ENCODE data around the gene IFITM5. TPM values are rescaled to one million over a fixed set of nuclear protein-coding genes. Genes with fewer than 3 reads are reported as not detected.
"Not testable (repeated sequence)": the region's sequence is repeated elsewhere in the genome, so short reads cannot be mapped to it uniquely, and the experiment has no call there.

The IFITM5 gene
- total RNA-seq, 2 donors from 2014 or later = not detected

DNA sequence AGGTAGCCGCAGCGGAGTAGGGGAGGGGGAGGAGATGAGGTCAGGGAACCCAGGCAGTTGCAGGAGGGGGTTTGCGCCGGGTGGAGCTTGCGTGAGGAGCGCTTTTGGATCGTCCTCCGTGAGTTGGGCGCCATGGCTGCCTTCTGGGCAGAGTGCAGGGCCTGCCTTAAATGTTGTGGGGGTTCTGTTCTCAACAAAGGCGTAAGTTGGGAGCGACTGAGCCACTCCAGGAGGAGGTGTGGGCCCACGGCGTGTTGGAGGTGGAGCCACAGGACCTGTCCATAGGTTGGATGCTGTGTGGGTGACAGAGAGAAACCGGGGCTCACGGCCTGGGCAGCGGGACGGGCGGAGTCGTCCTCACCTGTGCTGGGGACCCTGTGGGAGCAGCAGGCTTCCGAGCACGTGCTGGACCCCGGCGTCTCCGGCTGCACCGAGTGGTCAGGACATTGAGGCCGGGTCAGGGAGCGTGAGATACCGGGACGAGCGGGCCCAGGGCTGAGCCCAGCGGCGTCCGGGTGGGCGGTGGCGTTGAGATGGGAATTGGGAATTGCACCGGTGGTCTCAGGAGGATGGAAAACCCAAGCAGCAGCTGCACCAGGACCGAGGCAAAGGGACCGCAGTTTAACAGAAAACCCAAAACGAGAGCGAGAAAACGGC, 11.4 kb downstream of the IFITM5 start:
- H3K4me1 Mint-ChIP-seq = peaks cover 15% of the 10 kb centered on the region
- H3K36me3 Mint-ChIP-seq (ENCODE audit: low read depth) = peaks cover 14% of the 10 kb centered on the region
- no peaks in the 10 kb centered on the region for H3K9me3 Mint-ChIP-seq
- 23 to 50% methylated on average over 7 to 41 of the region's 41 CpGs for WGBS, 2 experiments (ENCODE audit: insufficient coverage in 1 of 2, insufficient read length in 1 of 2)
- H3K4me1 ChIP-seq (ENCODE audit: control insufficient read depth, insufficient read depth, low read length) = no peaks in the 10 kb centered on the region
- no peaks in the 10 kb centered on the region for H3K36me3 ChIP-seq (ENCODE audit: control insufficient read depth, insufficient read depth, low read length)
- no peak overlapping the region for H3K27ac ChIP-seq (ENCODE audit: low read depth, low read length)
- peak overlapping the region; percentile 30 for H3K9ac ChIP-seq (ENCODE audit: extremely low read depth, low read length, poor library complexity, severe bottlenecking)
- peak; percentile 67 for DNase-seq
- peaks cover 26% of the 10 kb centered on the region for H3K27me3 Mint-ChIP-seq (ENCODE audit: insufficient read depth)
- H3K9me3 ChIP-seq (ENCODE audit: control insufficient read depth, low read length) = no peaks in the 10 kb centered on the region
- TF ChIP-seq, protein P1, sequence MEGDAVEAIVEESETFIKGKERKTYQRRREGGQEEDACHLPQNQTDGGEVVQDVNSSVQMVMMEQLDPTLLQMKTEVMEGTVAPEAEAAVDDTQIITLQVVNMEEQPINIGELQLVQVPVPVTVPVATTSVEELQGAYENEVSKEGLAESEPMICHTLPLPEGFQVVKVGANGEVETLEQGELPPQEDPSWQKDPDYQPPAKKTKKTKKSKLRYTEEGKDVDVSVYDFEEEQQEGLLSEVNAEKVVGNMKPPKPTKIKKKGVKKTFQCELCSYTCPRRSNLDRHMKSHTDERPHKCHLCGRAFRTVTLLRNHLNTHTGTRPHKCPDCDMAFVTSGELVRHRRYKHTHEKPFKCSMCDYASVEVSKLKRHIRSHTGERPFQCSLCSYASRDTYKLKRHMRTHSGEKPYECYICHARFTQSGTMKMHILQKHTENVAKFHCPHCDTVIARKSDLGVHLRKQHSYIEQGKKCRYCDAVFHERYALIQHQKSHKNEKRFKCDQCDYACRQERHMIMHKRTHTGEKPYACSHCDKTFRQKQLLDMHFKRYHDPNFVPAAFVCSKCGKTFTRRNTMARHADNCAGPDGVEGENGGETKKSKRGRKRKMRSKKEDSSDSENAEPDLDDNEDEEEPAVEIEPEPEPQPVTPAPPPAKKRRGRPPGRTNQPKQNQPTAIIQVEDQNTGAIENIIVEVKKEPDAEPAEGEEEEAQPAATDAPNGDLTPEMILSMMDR (conservative IDR thresholded peaks at IDR 0.05) = no peak
- H3K27me3 ChIP-seq (ENCODE audit: control insufficient read depth, insufficient read depth, low read length, poor library complexity, severe bottlenecking) = peaks cover 17% of the 10 kb centered on the region
- peak overlapping the region; percentile 66 for H3K4me3 Mint-ChIP-seq
- peak overlapping the region; percentile 79 for H3K4me3 ChIP-seq (ENCODE audit: low read length)
- peak overlapping the region; percentile 55 for H3K27ac Mint-ChIP-seq

DNA sequence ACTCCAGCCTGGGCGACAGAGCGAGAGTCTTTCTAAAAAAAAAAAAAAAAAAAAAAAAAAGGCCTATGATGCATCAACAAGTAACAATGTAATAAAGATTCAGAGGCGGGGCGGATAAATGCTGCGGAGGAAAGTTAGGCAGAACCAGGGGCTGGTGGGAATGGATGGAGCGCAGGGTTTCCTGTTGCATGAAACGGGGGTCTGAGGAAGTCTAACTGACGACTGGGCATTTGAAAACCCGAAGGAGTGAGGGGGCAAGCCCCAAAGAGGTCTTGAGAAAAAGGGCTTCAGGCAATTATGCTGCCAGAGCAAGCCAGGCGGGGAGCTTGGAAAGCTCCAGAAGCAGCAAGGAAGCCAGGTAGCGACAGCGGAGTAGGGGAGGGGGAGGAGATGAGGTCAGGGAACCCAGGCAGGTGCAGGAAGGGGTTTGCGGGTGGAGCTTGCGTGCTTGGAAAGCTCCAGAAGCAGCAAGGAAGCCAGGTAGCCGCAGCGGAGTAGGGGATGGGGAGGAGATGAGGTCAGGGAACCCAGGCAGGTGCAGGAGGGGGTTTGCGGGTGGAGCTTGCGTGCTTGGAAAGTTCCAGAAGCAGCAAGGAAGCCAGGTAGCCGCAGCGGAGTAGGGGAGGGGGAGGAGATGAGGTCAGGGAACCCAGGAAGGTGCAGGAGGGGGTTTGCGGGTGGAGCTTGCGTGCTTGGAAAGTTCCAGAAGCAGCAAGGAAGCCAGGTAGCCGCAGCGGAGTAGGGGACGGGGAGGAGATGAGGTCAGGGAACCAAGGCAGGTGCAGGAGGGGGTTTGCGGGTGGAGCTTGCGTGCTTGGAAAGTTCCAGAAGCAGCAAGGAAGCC, 12.1 kb downstream of the IFITM5 start:
- not testable (repeated sequence) for H3K9me3 Mint-ChIP-seq; H3K27ac ChIP-seq (ENCODE audit: low read depth, low read length); H3K4me1 ChIP-seq (ENCODE audit: control insufficient read depth, insufficient read depth, low read length); H3K4me3 ChIP-seq (ENCODE audit: low read length); H3K36me3 Mint-ChIP-seq (ENCODE audit: low read depth); H3K9ac ChIP-seq (ENCODE audit: extremely low read depth, low read length, poor library complexity, severe bottlenecking); H3K9me3 ChIP-seq (ENCODE audit: control insufficient read depth, low read length); H3K36me3 ChIP-seq (ENCODE audit: control insufficient read depth, insufficient read depth, low read length); H3K27ac Mint-ChIP-seq
- Mint-ChIP-seq H3K4me3 (peak overlapping the region; percentile 66), H3K27me3 (ENCODE audit: insufficient read depth) (peaks cover 34% of the 10 kb centered on the region), H3K4me1 (peaks cover 15% of the 10 kb centered on the region)
- H3K27me3 ChIP-seq (ENCODE audit: control insufficient read depth, insufficient read depth, low read length, poor library complexity, severe bottlenecking) = peaks cover 25% of the 10 kb centered on the region
- DNase-seq = peak; percentile 50
- 92 to 93% methylated on average over 13 to 23 of the region's 27 CpGs for WGBS, 2 experiments (ENCODE audit: insufficient coverage in 1 of 2, insufficient read length in 1 of 2)

DNA sequence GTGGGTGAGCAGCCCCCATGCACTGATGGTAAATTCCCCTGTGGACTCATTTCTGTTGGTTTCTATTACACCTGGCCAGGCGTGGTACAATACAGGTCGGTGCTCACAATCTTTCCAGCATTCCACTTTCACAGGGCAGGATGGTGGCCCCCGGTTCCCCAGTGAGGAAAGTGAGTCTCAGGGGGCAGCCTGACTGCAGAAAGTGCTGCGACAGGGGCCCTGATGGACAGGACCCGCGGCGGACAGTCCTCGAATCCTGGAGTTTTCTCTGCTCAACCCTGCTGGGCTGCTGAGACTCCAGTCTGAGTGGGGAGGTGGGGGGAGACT, 13.5 kb downstream of the IFITM5 start:
- H3K4me3 ChIP-seq (ENCODE audit: low read length) = no peak overlapping the region
- no peak overlapping the region for H3K27ac ChIP-seq (ENCODE audit: low read depth, low read length)
- no peaks in the 10 kb centered on the region for H3K36me3 ChIP-seq (ENCODE audit: control insufficient read depth, insufficient read depth, low read length)
- H3K27me3 Mint-ChIP-seq (ENCODE audit: insufficient read depth) = peaks cover 47% of the 10 kb centered on the region
- peaks cover 38% of the 10 kb centered on the region for H3K27me3 ChIP-seq (ENCODE audit: control insufficient read depth, insufficient read depth, low read length, poor library complexity, severe bottlenecking)
- no peaks in the 10 kb centered on the region for H3K9me3 Mint-ChIP-seq
- no peaks in the 10 kb centered on the region for H3K4me1 ChIP-seq (ENCODE audit: control insufficient read depth, insufficient read depth, low read length)
- no peak for DNase-seq
- no peak overlapping the region for H3K4me3 Mint-ChIP-seq
- peaks cover under 1% of the 10 kb centered on the region for H3K36me3 Mint-ChIP-seq (ENCODE audit: low read depth)
- 80 to 94% methylated on average over 3 to 8 of the region's 8 CpGs for WGBS, 2 experiments (ENCODE audit: insufficient coverage in 1 of 2, insufficient read length in 1 of 2)
- no peaks in the 10 kb centered on the region for H3K9me3 ChIP-seq (ENCODE audit: control insufficient read depth, low read length)
- TF ChIP-seq, protein P1 (conservative IDR thresholded peaks at IDR 0.05) = no peak
- H3K27ac Mint-ChIP-seq = no peak overlapping the region
- peaks cover 7% of the 10 kb centered on the region for H3K4me1 Mint-ChIP-seq
- H3K9ac ChIP-seq (ENCODE audit: extremely low read depth, low read length, poor library complexity, severe bottlenecking) = no peak overlapping the region
